HG03575 (cell line): ENCODE measurements around the gene LGR6.

ENCODE experiments used
- ATAC-seq: cut with Tn5 transposase; IDR thresholded peaks from one replicate; pipeline ENCODE4 v1.9.1; 2021; ENCODE audit not compliant: unreplicated experiment, insufficient number of reproducible peaks, low FRiP score; ENCODE audit errors: extremely low read depth

LGR6 gene

DNA sequence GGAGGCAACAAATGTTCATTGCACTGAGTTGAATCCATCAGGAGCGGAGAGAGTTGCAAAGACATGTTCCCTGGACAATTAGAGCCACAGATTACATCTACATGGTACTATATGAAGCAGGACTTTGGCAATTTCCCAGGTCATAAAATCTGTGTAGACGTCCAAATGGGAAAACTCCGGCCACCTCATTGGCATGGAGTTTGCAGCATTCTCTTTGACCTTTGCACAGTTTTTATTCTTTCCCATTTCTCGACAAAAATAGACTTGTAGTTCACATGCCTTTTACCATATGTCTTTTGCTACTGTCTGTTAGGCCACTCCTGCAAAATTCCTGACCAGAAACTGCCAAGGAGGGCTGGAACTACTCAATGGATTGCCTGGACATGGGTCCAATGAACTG, 100.0 kb downstream of the LGR6 start:
- ATAC-seq: no peak

DNA sequence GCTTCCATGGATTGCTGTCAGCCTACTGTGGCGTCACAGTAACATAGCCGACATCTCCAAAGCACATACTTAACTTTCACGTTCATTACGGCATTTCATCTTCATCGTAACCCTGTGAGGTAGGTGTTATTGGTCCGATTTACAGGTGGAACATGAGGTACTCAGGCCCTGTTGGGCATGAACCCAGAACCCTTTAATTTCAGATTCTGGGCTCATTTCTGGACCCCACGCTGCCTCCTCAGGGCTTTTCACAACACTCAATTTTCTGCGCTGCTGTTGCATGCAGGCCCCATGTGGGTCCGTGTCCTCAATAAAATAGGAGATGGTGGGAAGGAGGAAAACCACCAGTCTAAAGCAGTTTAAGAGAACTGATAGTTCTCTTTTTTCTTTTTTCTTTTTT, 108.6 kb downstream of the LGR6 start:
- ATAC-seq: no peak

DNA sequence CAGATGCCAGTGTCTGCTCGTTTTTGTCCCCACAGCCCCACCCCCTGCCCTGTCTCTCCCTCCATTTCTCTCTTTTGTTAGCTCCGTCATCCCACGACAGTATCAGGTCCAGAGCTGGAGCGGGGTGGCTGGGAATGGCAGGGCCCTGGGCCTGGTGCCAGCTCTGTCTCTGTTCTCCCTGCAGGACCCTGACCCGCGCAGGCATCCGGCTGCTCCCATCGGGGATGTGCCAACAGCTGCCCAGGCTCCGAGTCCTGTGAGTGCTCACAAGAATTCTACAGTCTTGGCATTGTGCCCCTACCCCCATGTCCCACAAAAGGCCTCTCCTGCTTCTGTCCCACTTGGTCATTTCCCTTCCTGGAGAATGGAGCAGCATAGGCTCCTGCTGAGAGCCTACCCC, 110.8 kb downstream of the LGR6 start:
- no peak for ATAC-seq

DNA sequence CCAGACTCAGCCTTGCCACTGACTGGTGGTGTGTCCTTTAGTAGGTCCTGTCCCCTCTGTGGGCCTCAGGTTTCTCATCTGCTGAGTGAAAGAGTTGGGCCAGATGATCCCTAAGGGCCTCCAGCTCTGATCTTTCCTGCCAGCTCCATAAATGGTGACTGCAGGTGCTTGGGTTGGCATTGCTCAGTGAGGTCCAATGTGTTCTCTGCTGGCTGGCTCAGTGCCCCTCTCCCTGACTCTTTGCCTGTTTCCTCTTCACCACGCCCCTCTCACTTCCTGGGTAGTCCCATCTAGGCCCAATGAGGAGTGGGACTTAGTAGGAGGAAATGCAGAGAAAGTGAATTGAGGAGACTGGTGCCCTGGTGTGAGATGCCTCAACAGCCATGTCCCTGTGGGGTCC, 111.6 kb downstream of the LGR6 start:
- no peak for ATAC-seq

DNA sequence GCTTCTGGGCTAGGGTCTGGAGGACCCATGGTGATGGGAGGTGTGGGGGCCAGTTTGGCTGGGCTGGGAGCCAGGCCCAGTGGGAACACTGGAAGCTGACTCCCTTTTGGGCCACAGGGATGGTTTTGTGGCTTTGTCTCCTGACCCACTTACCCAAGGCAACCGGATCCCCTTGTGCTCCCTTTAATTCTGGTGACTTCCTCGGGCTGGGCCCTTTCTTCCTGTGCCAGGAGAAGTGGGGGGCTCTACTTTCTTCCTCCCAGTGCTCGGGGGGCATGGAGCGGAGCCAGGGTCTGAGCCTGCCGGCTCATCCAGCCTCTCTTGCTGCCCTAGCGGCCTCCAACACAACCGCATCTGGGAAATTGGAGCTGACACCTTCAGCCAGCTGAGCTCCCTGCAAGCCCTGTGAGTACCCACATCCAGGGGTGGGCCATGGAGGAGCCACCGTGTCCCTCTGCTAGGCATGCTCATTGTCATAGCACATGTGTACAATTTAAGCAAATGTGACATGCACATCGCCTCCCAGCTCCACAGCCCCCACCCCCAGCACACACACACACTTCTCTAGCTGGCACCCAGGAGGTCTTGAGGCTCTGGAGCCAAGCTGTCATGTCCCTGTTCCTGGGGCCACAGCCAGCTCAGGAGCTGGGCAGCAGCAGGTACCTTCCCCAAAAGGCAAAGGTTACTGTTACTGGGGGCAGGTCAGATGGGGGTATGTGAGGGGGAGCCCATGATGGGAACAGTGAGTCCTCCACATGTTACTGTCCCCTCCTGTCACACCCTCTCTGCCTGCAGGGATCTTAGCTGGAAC, 113.1 kb downstream of the LGR6 start:
- ATAC-seq: no peak

DNA sequence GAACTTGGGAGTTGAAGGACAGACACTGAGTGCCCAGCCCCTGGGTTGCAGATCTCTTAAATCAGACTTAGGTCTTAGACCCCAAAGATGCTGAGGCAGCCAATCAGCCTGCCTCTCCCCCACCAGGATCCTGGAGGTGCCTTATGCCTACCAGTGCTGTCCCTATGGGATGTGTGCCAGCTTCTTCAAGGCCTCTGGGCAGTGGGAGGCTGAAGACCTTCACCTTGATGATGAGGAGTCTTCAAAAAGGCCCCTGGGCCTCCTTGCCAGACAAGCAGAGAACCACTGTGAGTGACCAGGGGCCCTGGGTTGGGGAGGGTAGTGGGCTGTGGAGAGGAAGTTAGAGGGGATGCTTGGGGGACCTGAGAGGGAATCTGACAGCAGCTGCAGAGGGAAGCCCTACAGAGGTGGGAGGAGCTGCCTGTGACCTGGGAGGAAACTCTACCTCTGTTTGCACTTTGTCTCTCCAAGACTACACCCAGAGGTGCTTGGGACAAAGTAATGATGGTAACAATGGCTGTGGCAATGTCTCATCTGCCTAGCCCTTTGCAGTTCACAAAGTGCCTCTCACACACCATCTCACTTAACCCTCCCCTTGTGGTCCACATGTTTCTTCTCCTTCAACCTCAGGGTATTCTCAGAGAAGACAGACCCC, 116.6 kb downstream of the LGR6 start:
- no peak for ATAC-seq

DNA sequence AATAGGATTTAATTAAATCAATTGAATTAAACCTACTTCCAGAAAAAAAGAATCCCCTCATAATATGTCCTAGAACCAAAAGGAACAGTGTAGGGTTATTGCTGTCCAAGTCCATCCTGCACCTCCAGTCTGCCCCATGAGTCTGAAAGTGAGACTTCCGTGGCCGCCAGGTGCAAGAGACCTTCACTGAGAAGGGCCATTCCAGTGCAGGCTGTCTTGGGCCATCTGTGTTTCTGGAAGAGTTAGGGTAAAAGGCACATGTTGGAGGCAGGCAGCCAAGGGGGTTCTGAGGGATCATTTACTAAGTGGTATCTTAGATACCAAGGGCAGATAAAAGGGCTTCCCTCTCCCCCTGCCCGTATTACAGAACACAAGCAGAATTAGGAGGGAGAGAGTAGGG, 117.1 kb downstream of the LGR6 start:
- ATAC-seq: no peak

DNA sequence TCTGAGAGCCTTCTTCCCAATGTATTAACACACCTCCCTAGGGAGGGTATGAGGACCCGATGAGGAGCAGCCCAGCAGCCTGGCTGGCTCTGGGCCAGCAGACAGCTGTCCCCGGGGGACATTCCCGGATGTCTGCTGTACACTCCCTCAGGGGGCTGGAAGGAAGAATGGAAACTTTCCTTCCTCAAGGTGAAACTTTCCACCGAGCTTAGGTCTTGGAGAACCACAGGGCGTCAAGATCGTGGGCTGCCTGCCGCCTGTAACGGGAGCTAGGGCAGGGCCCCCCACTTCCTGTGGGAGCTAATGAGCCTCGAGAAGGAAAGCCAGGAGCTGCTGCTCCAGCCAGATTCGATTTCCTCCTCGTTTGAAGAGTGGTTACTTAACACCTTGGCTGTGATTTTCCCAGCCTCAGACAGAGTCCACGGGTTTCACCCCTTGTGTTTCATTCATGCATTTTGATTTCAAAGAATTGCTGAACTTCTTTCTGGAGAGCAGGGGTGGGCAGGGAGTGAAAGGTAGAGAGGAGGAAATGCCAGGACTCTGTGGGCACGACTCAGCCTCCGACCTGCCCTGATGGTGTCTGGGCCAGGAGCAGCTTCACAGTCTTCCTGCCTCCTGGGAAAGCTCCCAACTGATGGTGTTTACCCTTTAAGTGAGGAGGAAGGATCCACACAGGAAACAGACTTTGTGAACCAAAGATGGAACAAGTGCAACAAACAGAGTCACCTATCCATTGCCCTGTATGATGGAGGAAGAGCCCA, 118.5 kb downstream of the LGR6 start:
- no peak for ATAC-seq

DNA sequence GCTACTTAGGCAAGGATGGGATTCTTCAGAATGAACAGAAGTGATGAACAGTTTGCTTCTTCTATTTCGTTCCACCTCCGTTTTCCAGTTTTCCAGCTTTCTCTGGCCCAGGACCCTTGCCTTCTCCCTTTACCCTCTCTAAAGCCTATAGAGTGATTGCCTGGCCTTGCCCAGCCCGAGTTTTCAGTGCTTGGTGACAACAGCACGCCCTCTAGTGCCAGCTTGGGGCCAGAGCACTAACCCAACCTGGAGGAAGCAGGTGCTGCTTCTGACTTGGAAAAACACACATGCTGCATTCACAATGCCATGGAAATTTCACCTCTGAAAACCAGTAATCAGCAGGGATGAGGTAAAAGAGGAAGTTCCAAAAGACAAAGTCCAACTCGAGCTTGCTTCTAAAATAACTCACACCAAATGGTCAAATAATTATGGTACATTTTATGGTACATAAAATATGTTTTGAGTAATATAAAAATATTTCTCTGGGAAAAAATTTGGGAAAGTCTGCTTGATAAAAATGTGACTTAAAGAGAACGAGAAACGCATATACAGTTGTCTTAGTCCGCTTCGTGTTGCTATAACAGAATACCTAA, 122.1 kb downstream of the LGR6 start:
- ATAC-seq: no peak

DNA sequence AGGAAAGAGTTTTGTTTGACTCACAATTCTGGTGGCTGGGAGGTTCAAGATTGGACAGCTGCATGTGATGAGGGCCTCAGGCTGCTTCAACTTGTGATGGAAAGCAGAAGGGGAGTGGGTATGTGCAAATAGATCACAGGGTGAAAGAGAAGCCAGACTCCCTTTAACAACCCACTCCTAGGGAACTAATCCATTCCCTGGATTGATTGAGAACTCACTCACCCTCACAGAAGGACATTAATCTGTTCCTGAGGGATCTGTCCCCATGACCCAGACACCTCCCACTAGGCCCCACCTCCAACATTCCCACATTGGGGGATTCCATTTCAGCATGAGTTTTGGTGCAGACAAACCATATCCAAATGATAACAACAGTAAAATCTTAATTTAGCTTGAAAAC, 122.6 kb downstream of the LGR6 start:
- no peak for ATAC-seq

DNA sequence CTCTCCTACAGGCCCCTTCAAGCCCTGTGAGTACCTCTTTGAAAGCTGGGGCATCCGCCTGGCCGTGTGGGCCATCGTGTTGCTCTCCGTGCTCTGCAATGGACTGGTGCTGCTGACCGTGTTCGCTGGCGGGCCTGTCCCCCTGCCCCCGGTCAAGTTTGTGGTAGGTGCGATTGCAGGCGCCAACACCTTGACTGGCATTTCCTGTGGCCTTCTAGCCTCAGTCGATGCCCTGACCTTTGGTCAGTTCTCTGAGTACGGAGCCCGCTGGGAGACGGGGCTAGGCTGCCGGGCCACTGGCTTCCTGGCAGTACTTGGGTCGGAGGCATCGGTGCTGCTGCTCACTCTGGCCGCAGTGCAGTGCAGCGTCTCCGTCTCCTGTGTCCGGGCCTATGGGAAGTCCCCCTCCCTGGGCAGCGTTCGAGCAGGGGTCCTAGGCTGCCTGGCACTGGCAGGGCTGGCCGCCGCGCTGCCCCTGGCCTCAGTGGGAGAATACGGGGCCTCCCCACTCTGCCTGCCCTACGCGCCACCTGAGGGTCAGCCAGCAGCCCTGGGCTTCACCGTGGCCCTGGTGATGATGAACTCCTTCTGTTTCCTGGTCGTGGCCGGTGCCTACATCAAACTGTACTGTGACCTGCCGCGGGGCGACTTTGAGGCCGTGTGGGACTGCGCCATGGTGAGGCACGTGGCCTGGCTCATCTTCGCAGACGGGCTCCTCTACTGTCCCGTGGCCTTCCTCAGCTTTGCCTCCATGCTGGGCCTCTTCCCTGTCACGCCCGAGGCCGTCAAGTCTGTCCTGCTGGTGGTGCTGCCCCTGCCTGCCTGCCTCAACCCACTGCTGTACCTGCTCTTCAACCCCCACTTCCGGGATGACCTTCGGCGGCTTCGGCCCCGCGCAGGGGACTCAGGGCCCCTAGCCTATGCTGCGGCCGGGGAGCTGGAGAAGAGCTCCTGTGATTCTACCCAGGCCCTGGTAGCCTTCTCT, 124.6 kb downstream of the LGR6 start:
- no peak for ATAC-seq

DNA sequence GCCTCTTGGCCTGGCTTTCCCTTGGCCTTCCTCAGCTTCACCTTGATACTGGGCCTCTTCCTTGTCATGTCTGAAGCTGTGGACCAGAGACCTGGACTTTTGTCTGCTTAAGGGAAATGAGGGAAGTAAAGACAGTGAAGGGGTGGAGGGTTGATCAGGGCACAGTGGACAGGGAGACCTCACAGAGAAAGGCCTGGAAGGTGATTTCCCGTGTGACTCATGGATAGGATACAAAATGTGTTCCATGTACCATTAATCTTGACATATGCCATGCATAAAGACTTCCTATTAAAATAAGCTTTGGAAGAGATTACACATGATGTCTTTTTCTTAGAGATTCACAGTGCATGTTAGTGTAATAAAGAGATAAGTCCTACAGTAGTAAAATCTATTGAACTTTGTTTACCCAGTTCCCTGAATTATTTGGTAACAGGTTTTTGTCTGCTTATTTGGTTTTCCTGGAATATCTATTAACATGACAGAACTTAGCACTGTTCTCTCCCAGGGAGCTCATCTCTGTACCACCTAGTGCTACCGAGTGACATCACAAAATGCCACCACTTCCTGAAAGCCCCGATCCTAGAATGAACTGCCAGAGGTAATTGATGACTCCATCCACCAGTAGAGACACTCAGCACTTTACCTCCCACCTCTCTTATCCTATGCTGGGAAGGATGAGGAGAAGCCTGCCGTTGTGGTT, 125.9 kb downstream of the LGR6 start:
- ATAC-seq: no peak

DNA sequence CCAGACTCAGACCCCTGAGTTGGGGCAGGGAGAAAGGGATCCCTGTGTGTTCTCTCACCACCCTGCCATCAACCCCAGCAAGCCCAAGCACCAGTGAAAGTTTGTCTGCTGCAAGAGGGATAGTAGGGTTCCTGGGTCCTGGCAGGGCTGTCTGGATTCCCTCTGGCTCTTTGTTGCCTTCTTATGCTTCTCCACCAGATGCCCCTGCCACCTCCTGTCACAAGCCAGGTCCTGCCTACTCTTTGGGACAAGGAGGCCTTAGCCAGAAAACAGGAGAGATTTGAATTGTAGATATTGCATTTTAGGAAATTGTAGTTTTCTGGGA, 126.4 kb downstream of the LGR6 start:
- ATAC-seq: no peak

DNA sequence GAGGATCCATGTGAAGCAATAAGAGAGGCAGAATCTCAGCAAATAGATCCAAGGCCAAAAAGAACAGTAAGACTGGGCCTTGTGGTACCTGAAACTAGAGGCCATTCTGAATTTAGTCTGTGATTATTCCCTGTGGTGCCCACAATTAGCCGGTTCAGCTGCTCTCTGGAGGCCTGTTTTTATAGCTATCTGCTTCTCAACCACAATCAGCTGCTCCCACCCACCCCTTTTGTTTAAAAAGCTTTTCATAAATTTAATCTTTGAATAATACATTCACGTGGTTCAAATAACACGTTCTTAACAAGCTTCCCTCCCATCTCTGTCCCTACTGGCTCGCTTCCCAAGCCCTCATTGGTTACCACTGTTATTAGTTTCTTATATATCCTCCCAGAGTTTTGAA, 130.1 kb downstream of the LGR6 start:
- no peak for ATAC-seq

DNA sequence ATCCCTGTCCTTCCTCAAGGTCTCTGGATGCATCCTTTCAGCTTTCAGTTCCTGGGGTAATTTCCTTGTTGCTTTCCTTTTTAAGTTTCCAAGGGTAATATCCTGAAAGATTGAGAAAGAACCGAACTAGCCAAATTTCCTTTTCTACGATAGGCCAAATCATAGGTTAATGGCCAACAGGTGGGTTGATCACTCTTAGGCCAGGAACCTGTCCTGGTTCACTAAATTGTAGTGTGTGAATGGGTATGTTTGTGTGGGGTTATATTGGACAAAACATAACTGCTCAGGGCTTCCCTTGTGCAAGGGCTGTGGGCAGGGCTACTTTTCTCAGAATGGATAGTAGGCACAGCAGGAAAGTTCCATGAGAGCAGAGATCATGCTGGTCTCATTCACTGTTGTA, 131.0 kb downstream of the LGR6 start:
- ATAC-seq: no peak

DNA sequence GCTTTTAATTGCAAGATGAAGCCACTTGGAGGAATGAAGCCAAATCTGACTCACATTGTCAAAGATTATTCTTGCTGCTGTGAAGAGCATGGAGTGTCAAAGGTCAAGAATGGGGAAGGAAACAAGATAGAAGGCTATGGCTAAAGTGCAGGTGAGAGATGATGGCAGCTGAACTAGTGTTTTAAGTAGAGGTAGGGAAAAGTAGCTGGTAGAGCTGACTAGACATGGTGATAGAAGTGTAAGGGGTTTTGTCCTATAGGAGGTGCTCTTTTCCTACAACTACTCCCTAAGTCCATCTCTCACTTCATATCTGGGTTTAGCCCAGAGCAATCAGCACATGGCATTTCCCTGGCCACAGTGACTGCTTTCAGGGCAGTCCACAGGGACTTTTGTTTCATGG, 136.3 kb downstream of the LGR6 start:
- ATAC-seq: no peak

DNA sequence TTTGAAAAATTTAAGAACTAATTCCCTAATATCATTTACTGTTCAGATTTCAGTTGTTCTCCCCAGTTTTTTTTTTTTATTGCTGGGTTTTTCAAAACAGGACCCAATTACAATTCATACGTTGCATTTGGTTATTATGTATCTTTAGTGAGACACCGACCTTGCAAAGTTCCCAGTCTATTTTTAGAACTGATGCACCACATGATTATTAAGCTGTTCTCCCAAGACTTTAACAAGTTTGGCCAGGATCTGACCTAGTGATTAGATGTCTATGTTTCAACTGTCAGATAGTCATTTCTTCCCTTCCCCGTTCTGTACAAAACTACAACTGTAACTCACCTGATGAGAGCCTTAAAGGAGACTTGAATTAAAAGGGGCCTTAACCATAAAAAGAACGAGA, 140.3 kb downstream of the LGR6 start:
- no peak for ATAC-seq

DNA sequence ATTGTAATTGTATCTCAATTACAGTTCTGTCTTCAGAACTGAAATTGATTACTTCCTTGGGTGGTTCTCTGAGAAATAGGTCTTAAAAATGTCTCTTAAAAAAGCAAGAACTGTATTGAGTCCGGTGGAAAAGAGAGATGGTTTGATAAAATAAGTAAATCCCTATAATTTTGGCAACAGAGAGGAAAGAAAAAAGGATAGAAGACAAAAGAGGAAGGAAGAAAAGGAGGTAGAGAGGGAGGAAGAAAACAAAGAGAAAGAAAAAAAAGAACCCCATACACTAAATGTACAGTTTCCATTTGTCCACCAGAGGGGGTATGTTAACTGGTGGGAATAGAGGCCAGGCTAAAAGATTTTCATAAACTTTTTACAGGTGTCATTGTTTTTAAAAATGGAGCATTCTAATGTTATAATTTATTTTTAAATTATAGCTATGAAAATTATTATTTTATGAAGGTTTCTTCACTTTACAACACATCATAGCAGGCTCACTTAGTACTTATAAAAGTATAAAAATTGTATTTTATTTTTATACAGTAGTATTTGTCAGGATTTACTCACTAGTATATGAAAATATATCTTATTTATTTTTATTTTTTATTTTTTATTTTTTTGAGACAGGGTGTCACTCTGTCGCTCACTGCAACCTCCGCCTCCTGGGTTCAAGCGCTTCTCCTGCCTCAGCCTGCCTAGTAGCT, 150.2 kb downstream of the LGR6 start:
- no peak for ATAC-seq
